ENCODE results near the gene ZNF639. TPM values are rescaled to one million over a fixed set of nuclear protein-coding genes. Genes with fewer than 3 reads are reported as not detected.

Gene ZNF639
- total RNA-seq, 4 donors from 2014 or later: 24.0 to 51.2 (median 29.8) TPM

GRCh38 chr3:179279837-179280236 is 43.0 kb upstream of the ZNF639 start:
- Histone ChIP-seq H3K27me3 (no peaks in the 10 kb centered on the region), H3K36me3 (no peaks in the 10 kb centered on the region), H3K4me3 (no peak overlapping the region), H3K4me1 (no peaks in the 10 kb centered on the region), H3K27ac (no peak overlapping the region), H3K9me3 (no peaks in the 10 kb centered on the region)
- no peak for TF ChIP-seq CTCF (IDR thresholded peaks at IDR 0.05)
- TF ChIP-seq POLR2A (IDR thresholded peaks at IDR 0.05): no peak
- no peak for DNase-seq

- Histone ChIP-seq H3K9me3 (no peaks in the 10 kb centered on the region), H3K27me3 (no peaks in the 10 kb centered on the region), H3K4me1 (no peaks in the 10 kb centered on the region), H3K27ac (no peak overlapping the region), H3K4me3 (no peak overlapping the region), H3K36me3 (no peaks in the 10 kb centered on the region)
- TF ChIP-seq POLR2A (IDR thresholded peaks at IDR 0.05) (no peak), CTCF (IDR thresholded peaks at IDR 0.05) (no peak)
- DNase-seq: no peak
Measured at GRCh38 chr3:179281825-179282224, 41.0 kb upstream of the ZNF639 start.

GRCh38 chr3:179286331-179286730 is 36.5 kb upstream of the ZNF639 start:
- H3K9me3 ChIP-seq: no peaks in the 10 kb centered on the region
- no peaks in the 10 kb centered on the region for H3K36me3 ChIP-seq
- no peak overlapping the region for H3K27ac ChIP-seq
- H3K27me3 ChIP-seq: no peaks in the 10 kb centered on the region
- TF ChIP-seq POLR2A (IDR thresholded peaks at IDR 0.05): no peak
- TF ChIP-seq CTCF (IDR thresholded peaks at IDR 0.05): no peak
- no peak overlapping the region for H3K4me3 ChIP-seq
- H3K4me1 ChIP-seq: no peaks in the 10 kb centered on the region
- DNase-seq: no peak

- Histone ChIP-seq H3K36me3 (no peaks in the 10 kb centered on the region), H3K9me3 (no peaks in the 10 kb centered on the region), H3K27ac (no peak overlapping the region), H3K27me3 (no peaks in the 10 kb centered on the region), H3K4me1 (no peaks in the 10 kb centered on the region), H3K4me3 (no peak overlapping the region)
- TF ChIP-seq POLR2A (IDR thresholded peaks at IDR 0.05) (no peak), CTCF (IDR thresholded peaks at IDR 0.05) (no peak)
- no peak for DNase-seq
Measured at GRCh38 chr3:179288845-179289244, 34.0 kb upstream of the ZNF639 start.

- Histone ChIP-seq H3K4me1 (no peaks in the 10 kb centered on the region), H3K9me3 (no peaks in the 10 kb centered on the region), H3K36me3 (no peaks in the 10 kb centered on the region), H3K27me3 (no peaks in the 10 kb centered on the region), H3K27ac (no peak overlapping the region), H3K4me3 (no peak overlapping the region)
- no peak for DNase-seq
- TF ChIP-seq CTCF (IDR thresholded peaks at IDR 0.05) (no peak), POLR2A (IDR thresholded peaks at IDR 0.05) (no peak)
Measured at GRCh38 chr3:179289295-179289694, 33.5 kb upstream of the ZNF639 start.

- DNase-seq: no peak
- TF ChIP-seq CTCF (IDR thresholded peaks at IDR 0.05) (no peak), POLR2A (IDR thresholded peaks at IDR 0.05) (no peak)
- Histone ChIP-seq H3K4me3 (no peak overlapping the region), H3K36me3 (no peaks in the 10 kb centered on the region), H3K27me3 (no peaks in the 10 kb centered on the region), H3K27ac (no peak overlapping the region), H3K4me1 (no peaks in the 10 kb centered on the region), H3K9me3 (no peaks in the 10 kb centered on the region)
Measured at GRCh38 chr3:179292450-179292849, 30.4 kb upstream of the ZNF639 start.

Measured in Peyer's patch (tissue), 4 donors.